ENCODE results near the gene TAF1. TPM values are rescaled to one million over a fixed set of nuclear protein-coding genes. Genes with fewer than 3 reads are reported as not detected.
"Not testable (repeated sequence)": the region's sequence is repeated elsewhere in the genome, so short reads cannot be mapped to it uniquely, and the experiment has no call there.

The TAF1 gene
- polyA plus RNA-seq, 1 donor from 2014 or later = 29.5 TPM

GRCh38 chrX:71439896-71440295, 73.7 kb downstream of the TAF1 start (continued):
- TF ChIP-seq REST (IDR thresholded peaks at IDR 0.05; ENCODE audit: borderline replicate concordance) = no peak

- no peaks in the 10 kb centered on the region for H3K27me3 ChIP-seq (ENCODE audit: insufficient read depth, low read depth, low read length)
- no peak overlapping the region for H3K9ac ChIP-seq (ENCODE audit: low read length)
- TF ChIP-seq MXI1 (conservative IDR thresholded peaks at IDR 0.05; ENCODE audit: poor library complexity, severe bottlenecking) (no peak), REST (IDR thresholded peaks at IDR 0.05; ENCODE audit: borderline replicate concordance) (no peak), CTCF (IDR thresholded peaks at IDR 0.05; ENCODE audit: poor library complexity, severe bottlenecking) (no peak), EP300 (conservative IDR thresholded peaks at IDR 0.05; ENCODE audit: poor library complexity, severe bottlenecking) (no peak), TAF1 (IDR thresholded peaks at IDR 0.05; ENCODE audit: low read depth) (no peak), RAD21 (conservative IDR thresholded peaks at IDR 0.05) (no peak), SMC3 (conservative IDR thresholded peaks at IDR 0.05; ENCODE audit: poor library complexity) (no peak), EZH2 (IDR thresholded peaks at IDR 0.05; ENCODE audit: borderline replicate concordance, insufficient read depth, low read length, poor library complexity, severe bottlenecking) (no peak), POLR2AphosphoS5 (IDR thresholded peaks at IDR 0.05) (no peak)
- no peaks in the 10 kb centered on the region for H3K36me3 ChIP-seq (ENCODE audit: insufficient read depth, low read length)
- H2AFZ ChIP-seq (ENCODE audit: low read depth, low read length) = no peak overlapping the region
- H3K4me3 ChIP-seq (ENCODE audit: low read length) = no peak overlapping the region
- no peaks in the 10 kb centered on the region for H3K9me2 ChIP-seq (ENCODE audit: insufficient read depth, low read length)
- no peaks in the 10 kb centered on the region for H3K9me3 ChIP-seq (ENCODE audit: low read length)
- H4K20me1 ChIP-seq (ENCODE audit: insufficient read depth) = no peaks in the 10 kb centered on the region
- H3K4me2 ChIP-seq (ENCODE audit: low read length) = no peak overlapping the region
- no peaks in the 10 kb centered on the region for H3K79me2 ChIP-seq (replicated peaks; ENCODE audit: insufficient read depth, low read length)
- no peak overlapping the region for H3K27ac ChIP-seq (ENCODE audit: low read length)
- H3F3A ChIP-seq (ENCODE audit: insufficient read depth, low read length, poor library complexity, severe bottlenecking) = no peaks in the 10 kb centered on the region
These were observed 74.2 kb downstream of the TAF1 start for GRCh38 chrX:71440401-71440800.

GRCh38 chrX:71441809-71442208, 75.7 kb downstream of the TAF1 start:
- H3K36me3 ChIP-seq (ENCODE audit: insufficient read depth, low read length); H3K9me2 ChIP-seq (ENCODE audit: insufficient read depth, low read length); H3K4me3 ChIP-seq (ENCODE audit: low read length); H3K27ac ChIP-seq (ENCODE audit: low read length); H3K4me2 ChIP-seq (ENCODE audit: low read length); H3K9ac ChIP-seq (ENCODE audit: low read length); H3K9me3 ChIP-seq (ENCODE audit: low read length); H3F3A ChIP-seq (ENCODE audit: insufficient read depth, low read length, poor library complexity, severe bottlenecking); H4K20me1 ChIP-seq (ENCODE audit: insufficient read depth); H3K27me3 ChIP-seq (ENCODE audit: insufficient read depth, low read depth, low read length); H2AFZ ChIP-seq (ENCODE audit: low read depth, low read length); H3K79me2 ChIP-seq (replicated peaks; ENCODE audit: insufficient read depth, low read length): not testable (repeated sequence)

All from neural cell (in vitro differentiated cells).